Stimulated activated CD4-positive, alpha-beta T cell treated with anti-CD3 and anti-CD28 coated beads, Interleukin-1b, Interleukin-23, amount 100 ng/mL, for 24 hours (primary cell): ENCODE data around the gene ADAMTS14.
A peak's percentile ranks its signal among the peaks of the same experiment; 100 is the strongest.
"Not testable (repeated sequence)": the region's sequence is repeated elsewhere in the genome, so short reads cannot be mapped to it uniquely, and the experiment has no call there.

Experiments used
- DNase-seq, 4 experiments: peaks; one replicate each; pipeline ENCODE4 v3.0.0-alpha.2; 2020; ENCODE audit warnings: low read depth in 4 of 4, low spot score in 1 of 4

Gene ADAMTS14

DNA sequence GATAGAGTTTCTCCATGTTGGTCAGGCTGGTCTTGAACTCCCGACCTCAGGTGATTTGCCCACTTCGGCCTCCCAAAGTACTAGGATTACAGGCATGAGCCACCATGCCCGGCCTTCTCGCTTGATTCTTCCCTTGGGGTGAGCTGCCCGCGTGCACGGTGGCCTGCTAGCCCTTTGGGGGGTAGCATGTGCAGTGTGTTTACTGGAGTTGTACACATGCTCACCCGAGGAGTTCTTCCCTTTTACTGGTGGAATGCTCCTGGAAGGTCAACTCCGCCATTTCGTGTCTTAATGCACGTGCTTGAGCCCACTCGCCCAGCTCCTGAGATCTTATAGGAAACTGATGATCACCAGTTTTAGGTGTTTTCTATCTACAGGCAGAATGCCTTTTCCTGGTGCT is 17.0 kb upstream of the ADAMTS14 start:
- no peak for DNase-seq

DNA sequence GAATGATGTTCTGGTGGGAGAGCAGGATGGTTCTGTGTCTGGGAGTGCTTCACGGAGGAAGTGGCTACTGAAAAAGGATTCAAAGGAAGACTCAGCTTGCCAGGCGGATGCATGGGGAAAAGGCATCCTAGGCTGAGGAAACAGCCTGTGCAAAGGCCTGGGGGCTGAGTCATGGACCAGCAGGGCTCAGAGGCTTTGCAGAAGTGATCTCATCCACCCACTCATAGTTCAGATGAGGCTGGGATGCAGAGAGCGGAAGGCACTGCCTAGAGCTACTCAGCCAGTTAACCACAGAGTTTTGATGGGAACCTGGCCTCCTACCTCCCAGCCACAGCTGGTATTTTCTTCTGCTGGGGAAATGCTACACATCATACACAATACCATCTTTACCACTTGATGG is 15.8 kb upstream of the ADAMTS14 start:
- peak in 3 of 4 experiments; percentile 10 to 50 (median 26) for DNase-seq

DNA sequence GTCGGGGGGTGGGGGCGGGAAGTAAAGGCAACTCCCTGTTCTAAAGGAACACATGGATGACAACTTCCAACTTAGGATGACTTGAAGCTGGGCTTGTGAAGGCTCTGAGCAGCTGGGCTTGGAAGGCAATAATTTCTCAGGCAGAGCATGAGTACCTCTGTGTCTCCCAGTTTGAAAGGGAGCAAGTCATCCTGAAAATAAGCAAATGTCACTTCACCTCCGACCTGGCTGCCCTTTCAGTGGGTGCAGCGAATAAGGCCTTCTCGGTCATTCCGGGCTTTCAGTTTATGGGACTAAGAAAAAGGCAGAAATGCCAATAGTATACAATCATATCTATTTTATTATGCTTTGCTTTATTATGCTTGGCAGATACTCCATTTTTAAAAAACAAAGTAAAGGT is 15.3 kb upstream of the ADAMTS14 start:
- no peak for DNase-seq

DNA sequence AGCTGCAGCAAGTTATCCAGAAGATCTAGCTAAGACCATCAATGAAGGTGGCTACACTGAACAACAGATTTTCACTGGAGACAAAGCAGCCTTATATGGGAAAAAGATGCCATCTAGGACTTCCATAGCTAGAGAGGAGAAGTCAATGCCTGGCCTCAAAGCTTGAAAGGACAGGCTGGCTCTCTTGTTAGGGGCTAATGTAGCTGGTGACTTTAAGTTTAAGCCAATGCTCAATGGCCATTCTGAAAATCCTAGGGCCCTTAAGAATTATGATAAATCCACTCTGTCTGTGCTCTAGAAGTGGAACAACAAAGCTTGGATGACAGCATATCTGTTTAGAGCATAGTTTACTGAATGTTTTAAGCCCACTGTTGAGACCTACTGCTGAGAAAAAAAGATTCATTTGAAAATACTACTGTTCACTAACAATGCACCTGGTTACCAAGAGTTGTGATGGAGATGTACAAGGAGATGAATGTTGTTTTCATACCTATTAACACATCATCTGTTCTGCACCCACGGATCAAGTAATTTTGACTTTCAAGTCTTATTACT is 13.6 kb upstream of the ADAMTS14 start:
- DNase-seq: no peak

DNA sequence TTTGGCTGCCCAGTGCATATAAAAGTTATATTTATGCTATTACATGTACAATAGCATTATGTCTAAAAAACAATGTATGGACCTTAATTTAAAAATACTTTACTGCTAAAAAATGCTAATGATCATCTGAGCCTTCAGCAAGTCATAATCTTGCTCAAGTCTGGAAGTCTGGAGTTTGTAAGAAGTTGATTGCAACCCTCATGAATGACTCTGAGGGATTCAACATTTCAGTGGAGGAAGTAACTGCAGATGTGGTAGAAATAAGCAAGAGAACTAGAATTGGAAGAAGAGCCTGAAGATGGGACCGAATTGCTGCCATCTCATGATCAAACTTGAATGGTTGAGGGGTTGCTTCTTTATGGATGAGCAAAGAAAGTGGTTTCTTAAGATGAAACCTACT is 13.0 kb upstream of the ADAMTS14 start:
- no peak for DNase-seq

DNA sequence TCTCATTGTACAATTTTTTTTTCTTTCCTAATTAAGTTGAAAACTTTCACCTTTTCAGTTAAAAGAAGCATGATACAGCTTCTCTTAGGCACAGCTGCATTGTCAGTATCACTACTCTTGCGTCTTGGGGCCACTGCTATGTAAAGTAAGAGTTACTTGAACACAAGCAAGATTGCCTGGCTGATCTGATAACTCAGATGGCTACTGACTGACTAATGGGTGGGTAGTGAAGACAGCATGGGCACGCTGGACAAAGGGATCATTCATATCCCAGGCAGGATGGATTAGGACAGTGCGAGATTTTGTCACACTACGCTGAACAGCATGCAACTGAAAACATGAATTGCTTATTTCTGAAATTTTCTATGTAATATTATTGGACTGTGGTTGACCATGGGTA is 11.6 kb upstream of the ADAMTS14 start:
- no peak for DNase-seq

DNA sequence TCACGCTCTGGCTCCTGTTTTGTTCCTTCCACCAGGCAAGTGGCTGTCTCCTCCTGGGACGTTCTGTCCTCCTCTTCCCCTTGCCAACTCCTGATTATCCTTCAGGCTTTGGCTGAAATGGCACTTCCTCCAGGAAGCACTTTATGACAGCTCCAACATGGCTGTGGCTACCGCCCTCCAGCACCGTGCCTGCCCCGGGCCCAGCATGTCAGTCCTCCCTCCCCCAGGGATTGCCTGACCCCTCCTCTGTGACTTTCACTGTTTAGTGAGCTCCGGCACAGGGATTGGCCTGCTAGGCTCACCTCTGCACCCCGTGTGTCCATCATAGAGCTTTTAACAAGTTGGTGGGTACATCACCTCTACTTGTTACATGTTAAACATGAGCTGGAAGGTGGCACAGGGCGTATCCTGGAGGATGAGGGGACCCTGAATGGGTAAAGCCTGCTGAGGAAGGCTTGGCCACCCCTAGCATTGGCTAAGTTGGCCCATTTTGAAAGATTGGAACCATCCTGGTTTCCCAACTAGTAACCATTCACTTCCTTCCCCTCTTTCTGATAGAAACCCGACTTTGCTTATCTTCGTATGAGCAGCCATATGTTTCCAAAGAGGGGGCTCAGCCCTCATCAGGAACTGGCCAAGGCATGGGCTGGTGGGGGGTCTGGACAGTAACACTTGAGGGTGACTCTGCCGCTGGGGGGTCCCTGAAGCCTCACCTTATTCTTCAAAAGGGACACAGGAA is 10.5 kb upstream of the ADAMTS14 start:
- DNase-seq: no peak

DNA sequence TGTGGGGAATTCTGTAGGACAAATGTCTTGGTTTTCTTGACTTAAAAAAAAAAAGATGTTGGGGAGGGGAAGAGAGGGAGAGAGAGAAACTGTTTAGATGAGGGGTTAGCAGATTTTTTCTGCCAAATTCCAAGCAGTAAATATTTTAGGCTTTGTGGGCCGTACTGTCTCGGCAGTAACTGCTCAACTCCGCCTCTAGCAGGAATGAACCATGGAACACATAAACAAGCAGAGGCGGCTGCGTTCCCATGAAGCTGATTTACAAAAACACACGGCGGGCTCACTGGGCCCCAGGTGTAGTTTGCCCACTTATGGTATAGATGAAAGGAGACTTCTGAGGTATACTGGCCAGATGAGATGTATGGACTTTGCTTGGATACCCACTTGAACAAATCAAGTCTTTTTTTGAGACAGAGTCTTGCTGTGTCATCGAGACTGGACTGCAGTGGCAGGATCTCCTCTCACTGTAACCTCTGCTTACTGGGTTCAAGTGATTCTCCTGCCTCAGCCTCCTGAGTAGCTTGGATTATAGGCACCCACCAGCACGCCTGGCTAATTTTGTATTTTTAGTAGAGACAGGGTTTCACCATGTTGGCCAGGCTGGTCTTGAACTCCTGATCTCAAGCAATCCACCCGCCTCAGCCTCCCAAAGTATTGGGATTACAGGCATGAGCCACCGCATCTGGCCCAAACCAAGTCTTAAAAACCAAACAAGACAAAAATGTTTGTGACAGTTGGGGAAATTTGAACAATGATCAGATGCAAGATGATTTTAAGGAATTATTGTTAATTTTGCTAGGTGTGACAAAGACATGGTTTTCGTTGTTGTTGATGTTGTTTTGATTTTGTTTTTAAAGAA is 9.7 kb upstream of the ADAMTS14 start:
- no peak for DNase-seq

DNA sequence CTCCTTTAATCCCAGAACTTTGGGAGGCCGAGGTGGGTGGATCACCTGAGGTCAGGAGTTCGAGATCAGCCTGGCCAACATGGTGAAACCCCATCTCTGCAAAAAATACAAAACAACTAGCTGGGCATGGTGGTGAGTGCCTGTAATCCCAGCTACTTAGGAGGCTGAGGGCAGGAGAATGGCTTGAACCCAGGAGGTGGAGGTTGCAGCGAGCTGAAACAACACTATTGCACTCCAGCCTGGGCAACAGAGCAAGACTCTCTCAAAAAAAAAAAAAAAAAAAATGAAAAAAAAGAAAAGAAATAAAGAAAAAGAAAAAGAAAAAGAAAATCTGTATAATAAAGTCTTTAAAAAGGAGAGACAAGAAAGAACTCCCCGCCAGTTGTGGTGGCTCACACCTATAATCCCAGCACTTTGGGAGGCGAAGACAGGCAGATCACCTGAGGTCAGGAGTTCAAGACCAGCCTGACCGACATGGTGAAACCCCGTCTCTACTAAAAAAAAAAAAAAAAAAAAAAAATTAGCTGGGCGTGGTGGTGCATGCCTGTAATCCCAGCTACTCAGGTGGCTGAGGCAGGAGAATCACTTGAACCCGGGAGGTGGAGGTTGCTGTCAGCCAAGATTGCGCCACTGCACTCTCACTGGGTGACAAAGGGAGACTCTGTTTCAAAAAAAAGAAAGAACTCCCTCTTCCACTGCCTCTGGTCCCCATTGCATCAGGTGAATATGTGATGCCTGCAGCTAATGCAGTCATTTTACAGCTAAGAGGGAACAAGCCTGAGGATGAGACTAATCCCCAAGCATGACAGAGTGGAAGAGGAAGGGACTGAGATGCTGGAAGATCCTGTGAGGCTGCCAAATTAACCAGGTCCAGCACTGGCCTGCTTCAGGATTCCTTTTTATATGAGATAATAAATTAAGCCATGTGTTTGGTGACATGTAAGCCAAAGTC is 8.6 kb upstream of the ADAMTS14 start:
- not testable (repeated sequence) for DNase-seq

DNA sequence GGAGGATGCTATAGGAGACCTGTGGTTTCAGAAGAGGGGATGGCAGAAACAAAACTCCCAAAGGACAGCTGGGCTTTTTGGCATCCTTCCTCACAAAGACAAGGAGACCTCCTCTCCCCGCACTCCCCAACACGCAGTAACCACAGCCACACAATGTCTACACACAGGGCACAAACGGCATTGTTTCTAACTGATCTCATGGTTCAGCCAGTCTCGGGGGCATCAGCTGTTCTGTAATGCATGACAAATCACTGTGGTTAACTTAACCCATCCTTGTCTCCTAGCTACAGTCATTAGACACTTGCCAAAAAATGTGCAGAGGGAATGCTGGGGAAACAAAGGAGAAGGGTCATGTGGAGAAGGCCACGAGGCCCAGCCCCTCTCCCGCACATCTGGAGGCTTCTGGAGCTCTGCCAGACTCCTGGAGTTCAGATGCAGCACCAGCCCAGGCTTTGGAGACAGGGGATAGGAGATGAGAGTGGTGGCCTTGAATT is 7.6 kb upstream of the ADAMTS14 start:
- DNase-seq: no peak

DNA sequence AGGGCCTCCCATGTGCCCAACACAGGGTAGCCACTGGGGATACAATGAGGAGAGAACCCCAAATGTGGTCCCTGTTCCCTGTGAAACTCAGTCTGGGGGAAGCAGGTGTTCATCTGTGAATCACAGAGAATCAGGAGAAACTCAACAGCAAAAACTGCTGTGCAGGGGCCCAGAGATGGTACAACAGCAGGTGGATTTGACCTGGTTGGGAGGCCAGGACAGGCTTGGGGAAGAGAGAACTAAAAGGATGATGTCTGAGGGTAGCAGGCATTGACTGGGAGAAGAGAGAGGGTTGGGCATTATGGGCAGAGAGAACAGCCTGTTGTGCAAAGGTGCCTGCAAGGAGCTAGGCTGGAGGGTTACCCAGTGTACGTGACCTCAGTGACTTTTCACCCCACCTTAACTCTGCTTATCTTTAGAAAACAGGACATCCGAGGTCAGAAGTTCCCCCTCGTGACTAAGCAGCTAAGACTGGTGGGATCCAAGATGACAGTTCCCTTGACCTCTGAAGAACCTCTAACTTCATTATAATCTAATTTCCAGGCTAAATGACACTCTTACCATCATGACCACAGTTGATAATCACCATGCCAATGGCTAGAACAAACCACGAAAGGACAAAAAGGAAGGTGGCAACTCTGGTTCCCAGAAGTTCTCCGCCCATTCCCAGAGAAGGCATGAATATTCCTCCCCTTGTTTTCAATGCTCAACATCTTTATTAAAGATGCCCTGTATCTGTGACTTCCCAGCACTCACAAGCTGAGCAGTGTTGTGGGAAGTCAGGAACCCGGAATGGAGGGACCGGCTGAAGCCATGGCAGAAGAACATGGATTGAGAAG is 5.1 kb upstream of the ADAMTS14 start:
- no peak for DNase-seq

DNA sequence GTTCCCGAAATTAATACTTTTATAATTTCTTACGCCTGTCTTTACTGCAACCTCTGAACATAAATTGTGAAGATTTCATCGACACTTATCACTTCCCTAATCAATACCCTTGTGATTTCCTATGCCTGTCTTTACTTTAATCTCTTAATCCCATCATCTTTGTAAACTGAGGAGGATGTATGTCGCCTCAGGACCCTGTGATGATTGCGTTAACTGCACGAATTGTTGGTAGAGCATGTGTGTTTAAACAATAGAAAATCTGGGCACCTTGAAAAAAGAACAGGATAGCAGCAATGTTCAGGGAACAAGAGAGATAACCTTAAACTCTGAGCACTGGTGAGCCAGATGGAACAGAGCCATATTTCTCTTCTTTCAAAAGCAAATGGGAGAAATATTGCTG is 4.5 kb upstream of the ADAMTS14 start:
- not testable (repeated sequence) for DNase-seq

DNA sequence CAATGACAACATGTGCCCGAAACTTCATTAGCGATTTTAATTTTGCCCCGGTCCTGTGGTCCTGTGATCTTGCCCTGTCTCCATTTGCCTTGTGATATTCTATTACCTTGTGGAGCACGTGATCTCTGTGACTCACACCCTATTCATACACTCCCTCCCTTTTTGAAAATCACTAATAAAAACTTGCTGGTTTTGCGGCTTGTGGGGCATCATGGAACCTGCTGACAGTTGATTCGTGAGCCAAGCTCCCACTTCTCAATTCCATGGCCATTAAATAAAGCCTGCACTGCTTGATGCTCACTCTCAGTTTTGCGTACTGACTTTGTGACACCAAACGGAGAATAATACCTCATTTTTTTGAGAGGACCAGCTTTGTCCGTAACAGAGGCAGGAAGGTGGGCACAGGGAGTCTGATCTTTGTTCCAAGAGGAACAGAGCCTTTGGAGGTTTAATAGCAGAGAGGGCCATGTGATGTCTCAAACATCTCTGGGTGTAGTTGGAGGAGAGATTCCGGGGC is 3.8 kb upstream of the ADAMTS14 start:
- no peak for DNase-seq

DNA sequence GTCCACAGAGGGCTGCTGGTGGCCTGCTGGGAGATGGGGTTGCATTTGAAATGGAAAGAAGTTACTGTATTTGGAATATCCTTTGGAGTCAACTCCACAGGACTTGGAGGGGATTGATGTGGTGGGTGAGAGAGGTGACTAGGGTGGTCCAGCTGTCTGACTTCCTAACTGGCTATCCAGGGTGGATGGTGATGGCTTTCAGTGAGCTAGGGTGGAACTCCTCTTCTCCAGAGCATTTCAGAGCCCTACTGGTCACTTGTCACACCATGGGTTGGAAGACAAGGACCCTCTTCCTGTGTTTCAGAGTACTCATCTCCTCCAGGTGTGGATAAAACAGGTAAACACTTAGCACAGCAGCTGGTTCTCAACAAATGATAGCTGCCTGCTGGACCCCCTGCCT is 3.3 kb upstream of the ADAMTS14 start:
- no peak for DNase-seq

DNA sequence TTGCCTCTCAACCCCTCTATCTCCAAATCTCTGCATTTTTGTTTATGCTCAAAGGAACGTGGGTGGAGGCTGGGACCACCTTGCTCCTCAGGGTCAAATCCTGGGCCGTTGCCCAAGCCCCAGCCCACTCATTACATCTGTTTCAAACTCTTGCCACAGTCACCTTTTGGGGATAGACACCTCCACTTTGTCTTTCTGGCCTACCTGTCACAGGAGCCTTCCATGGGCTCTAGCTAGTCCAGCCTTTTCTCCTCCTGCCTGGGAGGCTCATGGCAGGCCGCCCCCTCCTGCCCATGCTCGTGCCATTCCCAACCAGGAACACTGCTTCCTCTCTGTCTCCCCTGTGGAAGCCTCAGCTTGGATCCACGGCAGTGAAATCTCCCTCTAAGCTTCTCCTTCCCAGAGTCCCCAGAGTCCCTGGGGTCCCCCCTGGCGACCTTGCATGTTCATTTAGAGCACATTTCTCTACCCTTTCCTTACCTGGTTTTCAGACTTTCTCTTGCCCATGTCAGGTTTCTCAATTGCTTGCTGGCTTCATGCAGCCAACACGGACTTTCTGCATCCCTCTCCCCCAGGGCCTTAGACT is 2.5 kb upstream of the ADAMTS14 start:
- no peak for DNase-seq

DNA sequence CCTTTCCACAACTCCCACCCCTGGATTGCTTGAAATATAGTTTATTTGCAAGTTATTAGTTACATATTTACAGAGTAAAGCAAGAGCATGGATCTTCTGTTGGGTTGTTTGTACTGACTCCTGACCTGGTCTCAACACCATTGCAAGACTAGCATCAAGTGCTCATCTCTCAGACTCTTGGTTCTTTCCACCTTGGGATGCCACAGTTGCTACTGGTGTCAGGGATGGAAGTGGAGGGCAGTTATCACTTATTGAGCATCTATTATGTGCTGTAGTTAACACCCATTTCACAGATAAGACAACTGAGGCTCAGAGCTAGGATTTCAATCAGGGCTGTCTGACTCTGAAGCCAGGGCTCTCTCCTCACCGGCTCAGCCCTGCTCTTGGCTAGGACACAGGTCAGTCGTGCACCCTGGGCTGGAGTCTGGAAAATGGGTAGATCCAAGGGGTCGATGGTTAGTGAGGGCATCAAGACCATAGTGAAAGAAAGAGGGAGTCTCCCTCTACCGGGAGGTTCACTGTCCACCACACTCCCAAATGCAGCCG is 614 bp upstream of the ADAMTS14 start:
- DNase-seq: no peak

DNA sequence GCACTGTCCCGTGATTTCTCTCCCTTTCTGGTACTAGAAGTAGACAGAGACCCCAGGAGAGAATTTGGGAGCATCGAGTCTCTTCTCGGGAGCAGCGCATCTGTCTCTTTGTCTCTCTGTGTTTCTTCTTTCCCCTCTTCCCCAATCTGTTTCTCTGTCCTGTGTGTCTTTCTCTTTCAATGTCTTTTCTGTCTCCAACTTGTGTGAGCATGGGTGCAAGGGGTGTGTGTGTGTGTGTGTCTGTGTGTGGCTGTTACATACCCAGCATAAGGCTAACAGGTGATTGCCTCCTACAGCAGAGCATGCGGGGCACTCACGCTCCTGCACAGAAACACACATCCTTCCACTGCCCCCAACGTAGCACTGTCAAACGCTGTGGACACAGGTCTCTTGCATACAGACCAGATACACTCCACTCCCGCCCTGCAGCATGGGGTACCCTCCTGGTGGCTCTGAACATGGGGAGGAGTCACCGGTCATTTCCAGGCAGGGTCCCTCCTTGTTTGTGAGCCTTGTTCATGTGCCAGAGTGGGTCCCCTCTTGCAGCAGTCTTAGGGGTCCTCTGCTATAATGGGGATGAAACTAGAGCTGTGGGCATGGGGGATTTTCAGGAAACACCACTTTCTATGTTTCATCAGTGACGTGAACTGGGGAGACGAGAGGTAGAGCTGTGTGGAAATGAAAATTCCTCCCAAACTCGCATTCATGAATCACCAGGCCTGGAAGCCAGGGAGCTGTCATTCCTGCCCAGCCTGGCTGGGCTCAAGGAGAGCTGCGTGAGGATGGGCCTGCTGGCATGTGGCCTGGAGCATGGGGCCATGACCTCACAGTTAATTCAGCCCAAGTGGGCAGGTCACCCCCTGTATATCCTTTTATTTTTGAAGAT is 980 bp downstream of the ADAMTS14 start:
- no peak for DNase-seq

DNA sequence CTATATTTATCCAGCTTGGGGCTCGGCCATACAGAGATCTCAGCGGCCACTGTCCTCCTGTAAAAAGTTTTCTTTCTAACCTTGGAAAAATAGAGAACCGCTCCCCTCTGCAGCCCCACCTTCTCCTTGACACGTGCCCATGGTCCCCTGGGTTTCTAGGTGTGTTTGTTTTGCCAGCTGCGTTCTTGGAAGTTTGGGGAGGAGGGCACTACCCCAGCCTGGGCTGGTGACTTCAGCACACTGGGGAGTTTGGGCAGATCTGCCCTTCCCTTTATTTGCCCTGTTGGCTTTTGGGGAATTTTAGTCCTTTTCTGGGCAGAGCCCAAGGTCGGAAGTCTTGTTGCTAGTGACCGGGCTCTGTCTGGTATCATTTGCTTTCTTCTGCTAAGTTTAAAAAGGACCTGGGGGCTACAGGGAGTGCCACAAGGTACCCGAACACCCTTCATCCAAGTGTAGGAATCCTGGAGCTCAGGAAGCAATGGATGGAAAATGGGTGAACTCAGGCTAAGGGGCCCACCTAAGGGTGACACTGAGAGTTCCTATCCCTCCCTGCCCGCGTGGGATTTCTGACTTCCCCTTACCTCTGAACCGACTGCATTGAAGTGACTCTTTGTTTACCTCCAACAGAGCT is 1.7 kb downstream of the ADAMTS14 start:
- DNase-seq: no peak
